A549 treated with GW870086 at 1 μM for 4 hours (cell line): ENCODE measurements around the gene DUSP6. TPM values are rescaled to one million over a fixed set of nuclear protein-coding genes. Genes with fewer than 3 reads are reported as not detected.

ENCODE experiments used
- total RNA-seq: library from RNA; stranded (reverse); fragments of 200-300 nt; extraction: Qiagen RNA extraction; gene quantifications from 5 replicates; pipeline ENCODE4 v1.2.3, GENCODE V29; 2022; ENCODE audit warnings: low read depth

DUSP6 gene, protein sequence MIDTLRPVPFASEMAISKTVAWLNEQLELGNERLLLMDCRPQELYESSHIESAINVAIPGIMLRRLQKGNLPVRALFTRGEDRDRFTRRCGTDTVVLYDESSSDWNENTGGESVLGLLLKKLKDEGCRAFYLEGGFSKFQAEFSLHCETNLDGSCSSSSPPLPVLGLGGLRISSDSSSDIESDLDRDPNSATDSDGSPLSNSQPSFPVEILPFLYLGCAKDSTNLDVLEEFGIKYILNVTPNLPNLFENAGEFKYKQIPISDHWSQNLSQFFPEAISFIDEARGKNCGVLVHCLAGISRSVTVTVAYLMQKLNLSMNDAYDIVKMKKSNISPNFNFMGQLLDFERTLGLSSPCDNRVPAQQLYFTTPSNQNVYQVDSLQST
- 7.6 to 15.7 TPM (median 14.1 TPM) in 5 replicates for total RNA-seq

DNA sequence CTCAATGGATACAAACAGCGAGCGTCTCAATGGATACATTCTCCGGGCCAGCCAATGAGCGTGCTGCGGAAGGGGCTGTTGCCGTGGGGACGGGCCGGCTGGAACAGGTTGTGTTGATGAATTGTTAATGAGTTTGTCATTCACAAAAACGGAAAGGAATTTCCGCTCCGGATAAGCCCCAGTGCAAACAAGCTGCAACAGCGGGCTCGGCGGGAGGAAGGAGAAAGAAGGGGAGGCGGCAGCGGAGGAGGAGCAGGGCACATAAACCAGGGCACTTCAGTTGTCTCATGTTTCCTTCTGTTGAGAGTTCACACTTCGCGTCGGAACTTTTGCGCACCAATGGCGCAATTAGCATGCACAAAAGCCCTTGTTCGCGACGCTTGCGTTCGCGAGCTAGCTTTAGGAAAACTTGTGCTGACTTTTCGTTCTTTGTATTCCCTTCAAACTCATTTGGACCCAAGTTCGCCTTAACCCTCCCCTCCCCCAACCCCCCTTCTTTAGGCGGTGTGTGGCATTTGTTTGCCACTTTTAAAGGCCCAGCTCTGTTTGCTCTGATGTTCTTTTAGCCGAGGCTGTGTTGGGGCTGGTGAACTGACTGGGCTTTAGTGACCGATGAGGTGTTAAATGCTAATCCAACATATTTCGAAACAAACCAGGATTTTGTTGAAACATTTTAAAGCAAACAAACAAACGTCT lies at the start of gene DUSP6:
TSS of gene DUSP6 (minus strand) at position 10 of the 696 bp plus-strand sequence. CDS start 462 bp downstream, outside the sequence.

Other genes starting within 250 kb of the DUSP6 start
- 7.6 to 14.5 TPM (median 13.0 TPM) in 5 replicates for gene GALNT4, start 172.3 kb upstream of the DUSP6 start, total RNA-seq
- 12.8 to 21.1 TPM (median 19.5 TPM) in 5 replicates for gene POC1B, start 173.5 kb upstream of the DUSP6 start, total RNA-seq